Muscle of leg (tissue), 11 donors: ENCODE results near the gene TERT. TPM values are rescaled to one million over a fixed set of nuclear protein-coding genes. Genes with fewer than 3 reads are reported as not detected.

Source experiments
- DNase-seq: peaks from one replicate; pipeline ENCODE4 v3.0.0; 2013
- H3K27ac ChIP-seq: one replicate; pipeline ENCODE4 v1.5.1; 2013; ENCODE audit warnings: mild to moderate bottlenecking, low read length, control low read depth
- H3K27me3 ChIP-seq: one replicate; pipeline ENCODE4 v1.6.1; 2013; ENCODE audit warnings: low read length; ENCODE audit not compliant: control insufficient read depth, insufficient read depth
- H3K36me3 ChIP-seq: one replicate; pipeline ENCODE4 v1.6.1; 2013; ENCODE audit warnings: low read length; ENCODE audit not compliant: control insufficient read depth, insufficient read depth
- H3K4me1 ChIP-seq: one replicate; pipeline ENCODE4 v1.6.1; 2013; ENCODE audit warnings: low read length; ENCODE audit not compliant: control insufficient read depth, insufficient read depth
- H3K4me3 ChIP-seq: one replicate; pipeline ENCODE4 v1.5.1; 2013; ENCODE audit warnings: low read length, control low read depth
- H3K9me3 ChIP-seq: replicated peaks from 2 replicates; pipeline ENCODE4 v1.6.1; 2013; ENCODE audit warnings: low read depth, low read length; ENCODE audit not compliant: control insufficient read depth
- WGBS: methylation state at CpG from one replicate; pipeline ENCODE4 v1.1.5; 2013; ENCODE audit warnings: missing lambda C conversion rate; ENCODE audit not compliant: insufficient coverage; 5-methylcytosine and 5-hydroxymethylcytosine counted together
- polyA plus RNA-seq, 8 donors: library from polyadenylated mRNA; unstranded; fragments of 120-200 nt; gene quantifications; one replicate each; pipeline versions ENCODE4 v1.2.1 to v1.2.3, GENCODE V29; 2013; ENCODE audit warnings: inconsistent platforms in 1 of 8, low replicate concordance in 1 of 8; ENCODE audit not compliant: insufficient read length in 8 of 8, insufficient read depth in 1 of 8
- total RNA-seq: library from RNA; stranded (reverse); fragments of 120-200 nt; gene quantifications from one replicate; pipeline ENCODE4 v1.2.4, GENCODE V29; 2013

Gene TERT
- total and polyA plus RNA-seq, 9 donors = 0.05 to 0.23 (median 0.15) TPM; not detected in 5

DNA sequence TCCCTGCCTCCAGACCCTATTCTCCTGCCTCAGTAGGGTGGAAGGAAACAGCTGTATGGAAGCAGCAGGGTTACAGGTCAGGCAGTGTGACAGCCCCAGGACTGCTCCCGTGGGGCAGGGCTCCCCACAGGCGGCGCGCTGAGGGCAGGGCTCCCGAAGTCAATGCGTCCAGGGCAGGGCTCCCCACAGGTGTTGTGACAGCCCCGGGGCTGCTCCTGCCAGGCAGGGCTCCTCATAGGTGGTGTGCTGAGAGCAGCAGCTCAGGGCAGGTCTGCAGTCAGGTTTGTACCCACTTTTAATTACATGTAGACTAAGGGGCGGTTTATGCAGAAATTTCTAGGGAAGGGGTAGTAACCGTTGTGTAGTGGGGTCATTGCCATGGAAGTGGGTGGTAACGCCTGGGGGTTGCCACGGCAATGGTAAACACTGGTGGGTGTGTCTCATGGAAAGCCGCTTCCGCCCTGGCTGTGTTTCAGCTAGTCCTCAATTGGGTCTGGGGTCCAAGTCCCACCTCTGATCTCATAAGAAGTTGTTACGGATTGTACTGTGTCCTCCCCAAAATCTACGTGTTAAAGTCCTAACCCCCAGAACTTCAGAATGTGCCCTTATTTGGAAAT lies 16.7 kb upstream of the TERT start:
- Histone ChIP-seq H3K9me3 (no peaks in the 10 kb centered on the region), H3K4me1 (peaks cover 9% of the 10 kb centered on the region), H3K36me3 (no peaks in the 10 kb centered on the region), H3K27me3 (peaks cover 5% of the 10 kb centered on the region), H3K4me3 (no peak overlapping the region), H3K27ac (no peak overlapping the region)
- DNase-seq = no peak
- WGBS = 88% methylated on average over 10 of the region's 15 CpGs

DNA sequence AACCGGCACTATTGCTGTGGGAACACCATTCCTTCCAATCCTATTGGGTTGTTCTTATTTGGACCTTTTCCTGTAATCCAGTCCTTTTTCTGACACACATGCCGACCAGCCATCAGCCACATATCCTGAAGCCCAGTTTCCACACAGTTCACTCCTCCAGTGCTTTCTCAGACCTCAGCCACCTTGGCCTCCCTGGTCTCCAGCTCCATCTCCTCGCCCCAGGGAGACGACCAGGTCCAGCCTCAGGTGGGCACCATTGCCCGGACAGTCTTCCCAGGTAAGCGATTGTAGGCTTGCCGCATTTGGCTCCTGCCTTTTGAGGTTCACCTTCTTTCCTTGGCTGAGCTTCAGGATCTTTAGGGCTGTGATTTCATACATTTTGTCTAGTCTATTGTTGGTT lies 15.2 kb upstream of the TERT start:
- Histone ChIP-seq H3K36me3 (no peaks in the 10 kb centered on the region), H3K27me3 (peaks cover 5% of the 10 kb centered on the region), H3K9me3 (no peaks in the 10 kb centered on the region), H3K27ac (no peak overlapping the region), H3K4me1 (no peaks in the 10 kb centered on the region), H3K4me3 (no peak overlapping the region)
- no peak for DNase-seq
- WGBS = 100% methylated on average over 6 of the region's 7 CpGs

GRCh38 chr5:1304033-1304432 lies 9.2 kb upstream of the TERT start:
- no peak for DNase-seq
- no peak overlapping the region for H3K4me3 ChIP-seq
- no peaks in the 10 kb centered on the region for H3K9me3 ChIP-seq
- H3K4me1 ChIP-seq = no peaks in the 10 kb centered on the region
- no CpG with 5 or more reads among the region's 2 CpGs for WGBS
- no peak overlapping the region for H3K27ac ChIP-seq
- no peaks in the 10 kb centered on the region for H3K36me3 ChIP-seq
- H3K27me3 ChIP-seq = peaks cover 11% of the 10 kb centered on the region

- no peak overlapping the region for H3K4me3 ChIP-seq
- DNase-seq = no peak
- H3K9me3 ChIP-seq = no peaks in the 10 kb centered on the region
- H3K27ac ChIP-seq = no peak overlapping the region
- H3K27me3 ChIP-seq = peaks cover 20% of the 10 kb centered on the region
- WGBS = 100% methylated on average over 1 of the region's 2 CpGs
- H3K36me3 ChIP-seq = no peaks in the 10 kb centered on the region
- no peaks in the 10 kb centered on the region for H3K4me1 ChIP-seq
These were observed 7.4 kb upstream of the TERT start for GRCh38 chr5:1302258-1302657.

GRCh38 chr5:1300581-1301083 lies 5.8 kb upstream of the TERT start:
- Histone ChIP-seq H3K4me3 (no peak overlapping the region), H3K36me3 (no peaks in the 10 kb centered on the region), H3K4me1 (no peaks in the 10 kb centered on the region), H3K9me3 (no peaks in the 10 kb centered on the region), H3K27me3 (peaks cover 33% of the 10 kb centered on the region), H3K27ac (no peak overlapping the region)
- WGBS = 78% methylated on average over 14 of the region's 20 CpGs
- no peak for DNase-seq

GRCh38 chr5:1299961-1300360 lies 5.1 kb upstream of the TERT start:
- H3K4me3 ChIP-seq = no peak overlapping the region
- H3K36me3 ChIP-seq = no peaks in the 10 kb centered on the region
- DNase-seq = no peak
- no peaks in the 10 kb centered on the region for H3K4me1 ChIP-seq
- peaks cover 38% of the 10 kb centered on the region for H3K27me3 ChIP-seq
- H3K9me3 ChIP-seq = no peaks in the 10 kb centered on the region
- no peak overlapping the region for H3K27ac ChIP-seq
- 75% methylated on average over 14 of the region's 17 CpGs for WGBS

GRCh38 chr5:1299511-1299850 lies 4.6 kb upstream of the TERT start:
- Histone ChIP-seq H3K27ac (no peak overlapping the region), H3K4me1 (no peaks in the 10 kb centered on the region), H3K27me3 (peaks cover 38% of the 10 kb centered on the region), H3K9me3 (no peaks in the 10 kb centered on the region), H3K4me3 (no peak overlapping the region), H3K36me3 (no peaks in the 10 kb centered on the region)
- 77% methylated on average over 7 of the region's 9 CpGs for WGBS
- no peak for DNase-seq

- Histone ChIP-seq H3K36me3 (no peaks in the 10 kb centered on the region), H3K27ac (no peak overlapping the region), H3K4me1 (no peaks in the 10 kb centered on the region), H3K9me3 (no peaks in the 10 kb centered on the region), H3K27me3 (peaks cover 44% of the 10 kb centered on the region), H3K4me3 (no peak overlapping the region)
- WGBS = 73% methylated on average over 31 of the region's 33 CpGs
- DNase-seq = no peak
These were observed 4.0 kb upstream of the TERT start for GRCh38 chr5:1298723-1299510.

DNA sequence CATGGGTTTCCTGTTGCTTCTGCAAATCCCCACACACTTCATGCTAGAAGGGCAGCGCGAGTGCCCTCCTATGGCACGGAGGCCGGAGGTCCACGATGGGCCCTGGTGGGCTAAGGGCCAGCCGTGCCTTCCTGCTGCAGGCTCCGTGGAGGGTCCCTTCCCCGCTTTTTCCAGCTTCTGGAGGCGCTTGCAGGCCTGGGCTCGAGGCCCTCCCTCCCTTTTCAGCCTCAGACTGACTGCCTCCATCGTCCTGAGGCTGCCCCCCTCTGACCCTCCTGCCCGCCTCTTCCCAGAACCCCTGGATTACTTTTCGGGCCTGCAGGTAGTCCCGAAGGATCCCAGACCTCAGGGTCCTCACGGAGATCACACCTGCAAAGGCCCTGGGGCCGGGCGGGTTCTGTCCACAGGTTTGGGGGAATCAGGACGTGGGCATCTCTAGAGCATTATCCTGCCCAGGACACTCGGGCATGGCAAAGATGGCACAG lies 3.2 kb upstream of the TERT start:
- Histone ChIP-seq H3K27me3 (peaks cover 51% of the 10 kb centered on the region), H3K4me3 (no peak overlapping the region), H3K9me3 (no peaks in the 10 kb centered on the region), H3K36me3 (no peaks in the 10 kb centered on the region), H3K27ac (no peak overlapping the region), H3K4me1 (no peaks in the 10 kb centered on the region)
- no peak for DNase-seq
- 93% methylated on average over 14 of the region's 19 CpGs for WGBS

- Histone ChIP-seq H3K36me3 (no peaks in the 10 kb centered on the region), H3K27ac (no peak overlapping the region), H3K27me3 (peaks cover 58% of the 10 kb centered on the region), H3K4me3 (no peak overlapping the region), H3K9me3 (no peaks in the 10 kb centered on the region), H3K4me1 (no peaks in the 10 kb centered on the region)
- WGBS = no CpG with 5 or more reads among the region's 4 CpGs
- no peak for DNase-seq
These were observed 2.4 kb upstream of the TERT start for GRCh38 chr5:1297243-1297642.
